Raji (cell line): ENCODE measurements around the gene AGBL4.

Source experiments
- POLR2A ChIP-seq: IDR thresholded peaks from 2 replicates; pipeline ENCODE4 v1.6.1; 2011; ENCODE audit warnings: low read depth, low read length, control low read depth; ENCODE audit not compliant: insufficient read depth

AGBL4 gene

GRCh38 chr1:48889082-48889481 is 1134.7 kb downstream of the AGBL4 start:
- no peak for TF ChIP-seq POLR2A

DNA sequence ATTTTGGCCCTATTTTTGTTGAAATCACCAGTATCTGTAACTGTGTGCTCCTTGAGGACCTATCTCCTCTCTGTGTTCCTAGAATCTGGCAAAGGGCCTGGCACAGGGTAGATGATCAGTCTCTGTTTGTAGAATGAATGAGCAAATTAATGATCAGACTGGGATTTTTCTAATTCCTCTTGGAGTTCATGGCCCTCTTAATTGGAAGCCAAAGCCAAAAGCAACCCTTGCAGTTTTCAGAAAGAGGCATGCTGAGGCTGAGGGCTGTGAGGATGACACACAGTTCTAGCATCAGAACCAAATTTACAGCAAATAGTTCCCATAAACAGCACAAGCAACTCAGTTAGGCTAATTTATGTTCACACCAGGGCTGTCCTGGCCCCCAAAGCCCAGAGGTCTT is 1136.0 kb downstream of the AGBL4 start:
- TF ChIP-seq POLR2A: no peak

DNA sequence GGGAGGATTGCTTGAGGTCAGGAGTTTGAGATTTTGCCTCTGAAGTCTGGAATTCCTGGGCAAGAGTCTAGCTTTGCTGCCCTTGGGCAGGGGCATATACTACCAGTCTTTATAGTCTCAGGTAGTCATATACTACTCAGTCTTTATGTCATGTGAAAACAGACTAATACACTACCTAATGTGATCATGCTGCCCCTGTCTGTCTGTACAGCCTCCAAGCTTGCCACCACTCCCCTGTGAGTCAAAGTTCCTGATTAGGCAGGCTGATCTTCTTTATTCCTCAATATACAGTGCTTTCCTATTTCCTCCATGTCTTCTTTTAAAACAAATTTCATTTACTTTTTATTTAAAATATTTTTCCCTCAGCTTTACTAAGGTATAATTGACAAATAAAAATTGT is 1141.7 kb downstream of the AGBL4 start:
- TF ChIP-seq POLR2A: no peak

DNA sequence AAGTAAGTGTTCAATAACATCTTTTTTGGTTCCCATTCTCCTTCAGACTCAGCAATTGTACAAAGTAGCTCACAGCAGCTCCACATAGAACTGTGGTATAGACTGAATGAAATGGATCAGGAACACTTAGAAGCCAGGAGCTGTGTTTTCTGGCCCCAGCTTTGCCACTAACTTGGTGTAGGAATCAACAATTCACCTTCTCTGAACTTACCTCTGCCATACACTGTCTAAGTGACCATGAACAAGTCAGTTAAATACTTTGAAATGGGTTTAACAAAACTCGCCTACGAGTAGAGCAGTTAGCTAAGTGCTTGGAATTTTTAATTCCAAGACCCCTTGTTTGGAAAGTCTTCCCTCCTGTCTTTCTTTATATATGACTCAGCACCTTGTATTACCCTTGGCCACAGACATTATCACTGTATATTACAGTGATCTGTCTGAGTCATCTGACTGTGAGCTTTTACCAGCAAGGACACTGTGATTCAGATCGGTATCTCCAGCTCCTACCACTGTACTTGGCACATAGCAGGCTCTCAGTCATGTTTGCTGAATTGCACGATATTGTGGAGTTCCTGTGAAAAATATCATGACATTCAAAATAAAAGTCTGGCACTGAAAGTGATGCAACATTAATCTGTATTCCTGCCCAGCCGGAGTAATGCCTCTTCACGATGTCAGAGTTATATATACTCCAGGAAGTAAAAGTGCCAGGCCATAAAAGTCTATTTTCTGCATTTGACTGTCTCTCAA is 1145.4 kb downstream of the AGBL4 start:
- TF ChIP-seq POLR2A: no peak

- no peak for TF ChIP-seq POLR2A
Observed at GRCh38 chr1:48876330-48876785, 1147.4 kb downstream of the AGBL4 start.

GRCh38 chr1:48875552-48876329 is 1148.0 kb downstream of the AGBL4 start:
- no peak for TF ChIP-seq POLR2A

- TF ChIP-seq POLR2A: no peak
Observed at GRCh38 chr1:48873944-48874343, 1149.8 kb downstream of the AGBL4 start.

- no peak for TF ChIP-seq POLR2A
Observed at GRCh38 chr1:48870596-48870995, 1153.2 kb downstream of the AGBL4 start.

DNA sequence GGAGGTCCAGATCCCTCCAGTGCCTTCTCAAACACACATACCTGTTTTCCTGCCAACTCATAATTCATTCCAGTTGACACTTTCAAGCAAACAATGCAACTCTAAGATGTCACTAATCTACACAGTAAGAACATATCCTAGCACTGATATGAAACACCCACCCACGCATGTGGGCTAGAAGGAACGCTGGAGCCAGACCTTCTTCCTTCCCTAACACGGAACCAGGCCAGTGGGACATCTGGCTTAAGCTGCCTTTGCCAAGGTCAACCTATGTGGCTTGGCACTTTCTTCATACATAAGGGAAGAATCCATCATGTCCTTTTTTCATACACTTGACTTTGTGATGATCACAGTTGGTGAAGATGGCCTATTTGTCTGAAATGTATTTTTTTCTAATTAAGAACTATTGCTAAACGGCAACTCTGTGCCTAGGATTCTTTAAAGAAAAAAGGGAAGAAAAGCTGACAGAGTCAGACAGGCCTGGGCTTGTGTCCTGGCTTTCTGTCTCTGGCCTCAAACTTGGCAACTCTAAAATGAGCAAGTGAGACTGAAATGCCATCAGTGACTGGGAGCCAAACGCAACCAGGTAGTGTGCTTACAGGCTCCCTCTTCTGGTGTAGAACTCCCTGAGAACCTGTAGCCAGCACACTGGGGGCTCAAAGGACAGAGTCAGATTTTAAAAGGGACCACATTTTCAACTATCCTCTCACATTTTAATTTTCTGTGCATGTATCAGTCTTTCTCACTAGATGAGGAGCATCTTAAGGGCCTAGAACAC is 1154.4 kb downstream of the AGBL4 start:
- TF ChIP-seq POLR2A: no peak

DNA sequence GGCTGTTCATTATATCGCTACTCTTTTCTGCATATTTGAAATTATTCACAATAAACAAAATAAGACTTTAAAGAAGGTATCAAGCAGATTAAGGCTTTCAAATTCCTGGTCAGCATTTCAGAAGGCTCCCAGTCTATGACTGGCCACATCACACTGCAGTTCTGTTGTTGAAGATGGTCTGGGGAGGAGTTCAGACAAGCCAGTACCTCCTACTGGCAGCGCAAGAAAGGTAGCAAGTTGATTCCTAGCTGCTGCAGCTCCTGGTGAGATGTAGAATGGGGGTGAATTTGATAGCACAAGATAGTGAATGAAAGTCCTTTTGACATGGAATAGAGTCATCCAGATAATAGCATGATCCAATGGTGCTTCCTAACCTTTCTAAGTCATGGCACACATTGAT is 1158.8 kb downstream of the AGBL4 start:
- no peak for TF ChIP-seq POLR2A

- no peak for TF ChIP-seq POLR2A
Observed at GRCh38 chr1:48859456-48859855, 1164.3 kb downstream of the AGBL4 start.

- TF ChIP-seq POLR2A: no peak
Observed at GRCh38 chr1:48858200-48858920, 1165.4 kb downstream of the AGBL4 start.

- no peak for TF ChIP-seq POLR2A
Observed at GRCh38 chr1:48853006-48853405, 1170.7 kb downstream of the AGBL4 start.

DNA sequence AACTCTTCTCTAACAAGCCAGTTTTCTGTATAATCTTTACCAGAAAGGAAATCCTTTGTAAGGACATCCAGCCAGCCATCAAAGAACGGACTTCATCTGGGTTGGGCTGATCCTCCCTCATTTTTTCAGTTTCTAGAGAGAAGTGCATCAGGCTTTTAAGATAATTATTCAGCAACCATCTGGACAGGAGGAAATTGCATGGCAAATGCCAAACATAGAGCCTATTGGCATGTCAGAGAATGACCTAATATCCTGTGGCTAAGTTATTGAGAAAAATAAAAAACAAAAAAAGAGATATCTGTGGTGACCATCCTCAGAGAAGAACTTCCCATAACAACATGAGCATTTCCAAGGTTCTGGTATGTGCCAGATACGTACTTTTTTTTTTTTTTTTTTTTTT is 1172.1 kb downstream of the AGBL4 start:
- no peak for TF ChIP-seq POLR2A

DNA sequence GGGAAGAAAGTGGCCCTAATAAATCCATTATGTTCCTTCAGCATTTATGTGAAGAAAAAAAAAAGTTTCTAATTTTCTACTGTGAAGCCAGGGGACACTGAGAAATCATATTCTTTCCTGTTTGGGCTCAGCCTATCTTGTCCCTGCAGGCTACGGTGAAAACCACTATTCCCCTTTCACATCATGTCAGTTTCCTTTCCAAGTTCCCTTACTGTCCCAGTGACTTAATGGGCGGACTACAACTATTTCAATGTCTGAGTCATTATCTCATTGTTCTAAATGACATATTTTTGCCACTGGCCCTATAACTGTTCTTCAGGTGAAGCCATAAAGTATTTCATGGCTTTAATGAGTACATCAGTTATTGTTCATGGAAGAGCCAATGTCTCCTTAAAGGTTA is 1175.7 kb downstream of the AGBL4 start:
- no peak for TF ChIP-seq POLR2A
